HK-2 (cell line): ENCODE data around the gene CELF5.
"Not testable (repeated sequence)": the region's sequence is repeated elsewhere in the genome, so short reads cannot be mapped to it uniquely, and the experiment has no call there.

Experiments
- DNase-seq: peaks from one replicate; pipeline ENCODE4 v3.0.0-alpha.2; 2018; ENCODE audit not compliant: unreplicated experiment

CELF5 gene

DNA sequence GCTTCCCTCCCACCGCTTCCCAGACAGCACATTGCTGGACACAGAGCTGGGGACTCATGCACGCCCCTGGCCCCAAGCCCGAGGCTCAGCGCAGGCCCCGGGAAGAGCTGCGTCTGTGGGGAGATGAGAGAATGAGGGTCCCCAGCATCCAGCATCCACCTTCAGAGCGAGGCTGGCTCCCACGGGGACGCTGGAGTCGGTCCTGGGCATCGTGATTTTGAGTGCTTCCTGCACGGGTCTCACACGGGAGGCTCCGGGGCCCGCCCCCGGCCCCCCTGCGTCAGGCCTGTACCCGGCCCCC is 34.0 kb upstream of the CELF5 start:
- DNase-seq = no peak

DNA sequence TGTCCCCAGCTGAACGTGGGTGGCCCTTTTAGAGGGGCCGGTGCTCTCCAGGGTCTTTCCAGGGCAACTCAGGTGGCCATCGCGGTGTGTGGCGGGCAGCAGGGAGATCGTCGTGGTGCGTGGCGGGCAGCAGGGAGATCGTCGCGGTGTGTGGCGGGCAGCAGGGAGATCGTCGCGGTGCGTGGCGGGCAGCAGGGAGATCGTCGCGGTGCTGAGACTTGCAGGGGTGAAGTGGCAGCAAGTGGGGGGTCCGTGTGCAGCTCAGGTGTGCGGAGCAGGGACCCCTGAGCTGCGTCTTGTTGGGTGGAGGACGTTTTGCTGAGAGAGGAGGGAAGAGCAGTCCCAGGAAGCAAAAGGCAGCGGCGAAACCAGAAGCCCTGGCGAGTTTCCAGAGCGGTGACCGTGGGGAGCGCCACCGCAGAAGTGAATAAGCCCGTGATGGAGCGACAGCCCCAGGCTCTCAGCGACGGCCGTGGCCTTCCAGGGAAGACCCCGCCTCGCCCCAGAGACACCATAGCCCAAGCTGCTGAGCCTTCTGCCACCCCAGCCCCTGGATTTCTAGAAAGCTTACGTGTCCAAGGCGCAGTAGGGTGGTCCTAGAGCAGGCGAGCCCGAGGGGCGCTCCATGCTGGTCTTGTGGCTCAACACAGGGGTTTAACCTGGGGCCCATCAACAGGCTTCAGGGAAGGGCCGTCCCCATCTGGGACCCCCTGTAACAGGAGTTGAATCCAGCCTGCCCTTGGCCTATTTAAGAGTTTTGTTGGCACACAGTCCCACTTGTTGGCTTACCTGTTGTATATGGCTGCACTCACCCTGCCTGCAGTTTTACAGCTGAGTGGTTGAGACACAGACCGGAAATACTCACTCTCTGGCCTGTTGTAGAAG is 33.3 kb upstream of the CELF5 start:
- DNase-seq = no peak

DNA sequence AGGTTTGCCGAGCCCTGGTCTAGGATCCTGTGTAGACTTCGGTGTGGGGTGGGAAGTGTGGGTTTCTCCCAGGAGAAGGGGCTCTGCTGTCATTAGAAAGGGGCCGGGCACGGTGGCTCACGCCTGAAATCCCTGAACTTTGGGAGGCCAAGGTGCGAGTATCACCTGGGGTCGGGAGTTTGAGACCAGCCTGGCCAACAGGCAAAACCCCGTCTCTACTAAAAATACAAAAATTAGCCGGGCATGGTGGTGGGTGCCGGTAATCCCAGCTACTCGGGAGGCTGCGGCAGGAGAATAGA is 32.7 kb upstream of the CELF5 start:
- not testable (repeated sequence) for DNase-seq

DNA sequence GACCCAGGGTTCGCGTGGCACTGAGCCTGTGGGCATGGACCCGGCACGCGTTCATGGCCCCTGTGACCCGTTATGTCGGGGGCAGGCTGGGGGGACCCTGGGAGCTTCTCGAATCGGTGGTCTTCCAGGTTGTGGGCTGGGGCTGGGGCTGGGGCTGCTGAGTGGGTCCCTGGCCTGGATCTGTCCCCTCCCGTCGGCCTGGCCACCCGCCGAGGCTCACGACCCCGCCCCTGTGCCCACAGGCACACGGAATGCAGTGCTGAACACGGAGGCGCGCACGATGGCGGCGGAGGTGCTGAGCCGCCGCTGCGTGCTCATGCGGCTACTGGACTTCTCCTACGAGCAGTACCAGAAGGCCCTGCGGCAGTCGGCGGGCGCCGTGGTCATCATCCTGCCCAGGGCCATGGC is 32.2 kb upstream of the CELF5 start:
- DNase-seq = no peak

DNA sequence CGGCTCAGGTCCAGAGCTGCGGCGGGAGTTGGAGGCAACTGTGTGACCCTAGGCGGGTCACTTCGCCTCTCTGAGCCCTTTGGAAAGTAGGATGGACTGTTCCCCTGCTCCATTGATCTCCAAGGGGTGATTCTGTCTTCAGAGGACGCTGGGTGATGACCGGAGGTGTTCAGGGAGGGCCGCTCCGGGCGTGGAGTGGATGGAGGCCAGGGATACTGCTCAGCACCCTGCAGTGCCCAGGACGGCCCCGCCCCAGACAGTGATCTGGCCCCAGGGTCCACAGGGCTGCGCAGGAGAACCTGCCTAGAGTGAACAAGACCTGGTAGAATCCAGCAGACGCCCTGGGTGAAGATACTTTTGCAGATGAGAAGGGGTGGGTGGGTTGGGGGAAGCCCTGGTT is 31.8 kb upstream of the CELF5 start:
- DNase-seq = no peak

DNA sequence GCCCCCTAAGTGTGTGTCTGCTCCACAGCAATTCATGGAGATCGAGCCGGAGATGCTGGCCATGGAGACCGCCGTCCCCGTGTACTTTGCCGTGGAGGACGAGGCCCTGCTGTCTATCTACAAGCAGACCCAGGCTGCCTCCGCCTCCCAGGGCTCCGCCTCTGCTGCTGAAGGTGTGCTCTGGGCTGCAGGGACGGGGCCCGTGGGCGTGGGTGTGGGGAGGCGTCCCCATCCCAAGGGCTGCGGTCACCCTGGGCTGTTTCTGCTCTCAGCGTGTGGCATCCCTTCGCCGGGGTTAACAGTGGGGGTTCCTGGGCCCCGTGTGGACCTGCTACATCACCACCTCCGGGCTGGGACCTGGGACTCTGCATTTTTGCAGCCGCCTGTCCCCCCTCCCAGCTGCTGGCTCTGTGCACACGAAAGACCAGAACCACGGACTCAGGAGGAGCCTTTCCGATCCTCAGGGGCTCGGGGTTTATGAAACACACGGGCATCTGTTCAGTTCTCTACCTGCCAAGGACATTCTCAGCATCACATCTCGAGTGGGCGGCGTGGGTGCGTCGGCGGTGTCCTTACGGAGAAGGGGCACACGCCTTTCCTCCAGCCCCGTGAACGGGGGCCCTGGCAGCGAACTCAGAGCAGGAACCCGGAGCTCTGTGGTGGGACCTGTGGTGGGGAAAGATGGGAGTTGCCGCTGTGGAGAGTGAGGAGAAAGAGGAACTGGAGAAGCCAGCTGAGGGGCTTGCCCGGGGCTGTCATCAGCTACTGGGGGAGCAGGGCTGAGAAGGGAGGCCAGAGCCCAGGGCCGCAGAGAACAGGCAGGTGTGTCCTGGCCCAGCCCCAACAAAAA is 31.0 kb upstream of the CELF5 start:
- DNase-seq = no peak

DNA sequence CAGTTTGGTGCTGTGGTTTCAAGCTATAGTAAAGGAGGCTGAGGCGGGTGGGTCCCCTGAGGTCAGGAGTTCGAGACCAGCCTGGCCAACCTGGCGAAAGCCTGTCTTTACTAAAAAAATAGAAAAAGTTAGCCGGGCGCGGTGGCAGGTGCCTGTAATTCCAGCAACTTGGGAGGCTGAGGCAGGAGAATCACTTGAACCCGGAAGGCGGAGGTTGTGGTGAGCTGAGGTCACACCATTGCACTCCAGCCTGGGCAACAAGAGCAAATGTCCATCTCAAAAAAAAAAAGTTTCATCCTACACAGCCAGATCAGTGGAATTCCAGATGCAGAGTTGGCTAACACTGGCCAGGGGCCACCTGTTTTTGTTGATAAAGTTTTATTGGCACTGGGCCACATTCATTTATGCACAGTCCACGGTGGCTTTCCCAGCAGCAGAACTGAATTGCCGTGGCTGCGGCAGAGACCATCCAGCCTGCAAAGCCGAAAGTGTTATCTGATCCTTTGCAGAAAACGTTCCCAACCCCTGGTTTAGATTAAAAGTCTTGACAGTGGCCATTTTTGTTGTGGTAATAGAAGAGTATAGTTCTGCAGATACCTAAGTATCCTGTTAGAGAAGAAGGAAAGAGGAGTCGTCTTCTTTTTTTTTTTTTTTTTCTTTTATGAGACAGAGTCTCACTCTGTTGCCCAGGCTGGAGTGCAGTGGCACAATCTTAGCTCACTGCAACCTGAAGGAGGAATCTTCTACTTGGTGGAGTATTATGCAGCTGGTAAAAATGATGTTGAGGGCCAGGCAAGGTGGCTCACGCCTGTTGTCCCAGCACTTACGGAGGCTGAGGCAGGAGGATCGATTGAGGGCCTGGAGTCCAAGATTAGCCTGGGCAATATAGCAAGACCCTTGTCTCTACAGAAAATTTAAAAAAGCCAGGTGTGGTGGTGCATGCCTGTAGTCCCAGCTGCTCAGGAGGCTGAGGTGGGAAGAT is 30.1 kb upstream of the CELF5 start:
- no peak for DNase-seq

DNA sequence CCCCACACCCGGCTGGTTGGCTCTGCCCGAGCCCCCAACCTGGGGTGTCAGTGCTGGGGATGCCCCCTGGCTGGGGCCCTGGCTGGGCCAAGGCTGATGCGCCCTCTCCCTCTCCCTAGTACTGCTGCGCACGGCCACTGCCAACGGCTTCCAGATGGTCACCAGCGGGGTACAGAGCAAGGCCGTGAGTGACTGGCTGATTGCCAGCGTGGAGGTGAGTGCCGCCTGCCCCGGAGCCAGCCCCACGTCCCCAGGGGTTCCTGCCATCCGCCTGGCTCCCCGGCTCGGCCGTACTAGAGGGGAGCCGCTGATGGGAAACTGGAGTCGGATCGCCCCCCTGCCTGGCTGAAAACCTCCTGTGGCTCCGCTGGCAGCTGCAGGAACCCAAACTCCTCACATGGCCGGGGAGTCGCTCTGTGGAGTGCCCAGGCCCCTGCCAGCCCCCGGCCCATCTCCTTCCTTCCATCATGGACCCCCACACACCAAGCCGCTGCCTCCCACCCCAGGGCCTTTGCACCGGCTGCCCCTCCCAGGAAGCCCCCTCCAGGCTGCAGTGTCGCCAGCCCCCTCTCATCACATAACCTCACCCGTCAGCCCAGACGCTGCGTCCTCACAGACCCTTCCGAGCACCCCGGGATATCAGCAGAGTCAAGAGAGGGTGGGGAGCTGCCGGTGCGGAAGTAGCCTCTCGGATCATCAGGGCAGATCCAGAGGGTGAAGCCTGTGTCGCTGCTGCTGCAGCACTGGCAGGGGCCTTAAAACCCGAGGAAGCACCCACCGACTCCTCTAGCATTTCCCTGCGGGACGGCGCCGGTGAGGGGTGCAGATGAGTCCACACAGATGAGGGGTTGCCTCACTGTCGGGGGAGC is 28.2 kb upstream of the CELF5 start:
- DNase-seq = no peak

DNA sequence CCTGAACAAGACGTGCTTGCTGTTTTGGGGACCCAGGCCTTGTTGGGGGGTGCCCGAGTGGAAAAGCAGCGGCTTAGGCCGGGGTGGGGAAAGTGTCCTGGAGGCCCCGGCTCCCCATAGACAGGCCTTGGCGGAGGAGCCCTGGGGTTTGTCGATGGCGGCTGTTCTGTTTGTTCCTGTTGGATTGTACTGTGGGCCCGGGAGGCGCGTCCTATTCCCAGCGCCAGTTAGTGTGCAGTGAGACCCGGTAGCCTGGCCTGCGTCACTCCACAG is 27.6 kb upstream of the CELF5 start:
- no peak for DNase-seq

DNA sequence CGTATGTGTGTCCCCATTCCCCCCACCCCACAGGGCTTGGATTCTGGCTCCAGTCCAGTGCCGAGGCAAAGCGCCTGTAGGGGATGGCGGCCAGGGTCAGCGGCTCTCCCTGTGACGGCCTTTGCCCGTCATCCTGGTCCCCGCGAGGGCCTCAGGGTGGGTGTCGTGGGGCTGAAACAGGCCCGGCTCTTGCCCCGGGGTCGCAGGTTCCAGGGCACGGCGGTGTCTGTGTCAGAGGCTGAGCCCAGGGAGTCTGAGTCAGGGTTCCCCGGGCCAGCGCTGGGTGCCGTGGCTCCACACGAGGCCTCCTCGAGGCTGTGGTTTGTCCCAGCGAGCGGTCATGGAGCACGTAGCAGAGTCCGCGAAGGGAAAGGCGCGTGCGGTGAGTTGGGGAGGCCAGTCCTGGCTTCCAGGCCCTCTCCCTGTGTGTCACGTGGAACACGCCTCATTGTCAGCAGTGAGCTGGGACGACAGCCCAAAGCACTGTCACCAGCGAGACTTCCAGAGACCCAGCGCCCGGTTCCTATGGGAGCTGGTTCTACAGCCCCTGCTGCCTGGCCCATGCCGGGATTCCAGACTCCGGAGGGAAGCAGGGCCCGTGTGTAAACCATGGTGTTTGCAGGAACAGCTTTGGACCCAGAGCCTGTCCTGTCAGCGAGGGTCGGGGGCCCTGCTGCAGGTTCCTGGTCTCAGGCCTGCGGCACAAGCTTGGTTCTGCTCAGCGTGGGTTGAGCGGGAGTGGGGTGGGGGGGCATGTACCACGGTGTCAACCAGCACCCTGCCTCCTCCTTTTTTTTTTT is 25.4 kb upstream of the CELF5 start:
- DNase-seq = no peak

DNA sequence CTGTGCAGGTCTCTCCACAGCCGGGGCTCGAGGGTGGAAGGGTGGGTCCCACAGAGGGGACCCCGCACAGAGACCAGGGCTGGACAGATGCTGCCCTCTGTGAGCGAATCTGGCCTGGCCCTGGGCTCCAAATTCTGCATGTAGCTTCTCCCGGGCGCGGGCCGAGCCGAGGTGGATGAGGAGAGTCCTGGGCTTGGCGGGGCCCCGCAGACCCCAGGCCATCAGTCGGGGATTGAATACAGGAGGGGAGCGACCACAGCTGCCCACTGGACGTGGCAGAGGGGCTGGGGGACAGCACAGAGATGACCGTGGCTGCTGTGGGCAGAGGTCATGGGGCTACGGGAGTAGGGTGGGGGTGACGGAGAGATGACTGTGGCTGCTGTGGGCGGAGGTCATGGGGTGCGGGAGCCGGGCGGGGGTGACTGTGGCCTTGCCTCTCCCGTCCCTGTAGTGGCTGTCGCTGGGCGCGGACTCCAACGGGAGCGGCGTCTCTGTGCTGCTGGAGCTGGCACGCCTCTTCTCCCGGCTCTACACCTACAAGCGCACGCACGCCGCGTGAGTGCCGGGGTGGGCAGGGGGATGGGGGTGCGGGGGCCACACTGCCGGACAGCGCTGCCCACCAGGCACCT is 23.3 kb upstream of the CELF5 start:
- DNase-seq = no peak

DNA sequence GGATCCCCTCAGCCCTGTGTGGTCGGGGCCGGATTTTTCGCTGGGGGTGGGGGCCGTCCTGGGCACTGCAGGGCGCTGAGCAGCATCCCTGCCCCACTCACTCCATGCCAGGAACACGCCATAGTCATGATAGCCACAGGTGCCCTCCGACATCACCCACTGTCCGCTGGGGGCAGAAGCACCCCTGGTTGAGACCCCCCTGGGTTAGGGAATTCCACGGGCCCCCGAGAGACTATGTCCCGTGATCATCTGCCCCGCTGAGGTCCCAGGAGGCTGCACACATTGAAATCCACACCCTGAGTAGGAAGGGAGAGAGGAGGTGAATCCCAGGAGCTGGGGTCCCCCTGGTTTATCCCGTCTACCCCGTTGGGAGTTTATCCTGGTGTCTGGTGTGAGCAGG is 22.6 kb upstream of the CELF5 start:
- DNase-seq = no peak

DNA sequence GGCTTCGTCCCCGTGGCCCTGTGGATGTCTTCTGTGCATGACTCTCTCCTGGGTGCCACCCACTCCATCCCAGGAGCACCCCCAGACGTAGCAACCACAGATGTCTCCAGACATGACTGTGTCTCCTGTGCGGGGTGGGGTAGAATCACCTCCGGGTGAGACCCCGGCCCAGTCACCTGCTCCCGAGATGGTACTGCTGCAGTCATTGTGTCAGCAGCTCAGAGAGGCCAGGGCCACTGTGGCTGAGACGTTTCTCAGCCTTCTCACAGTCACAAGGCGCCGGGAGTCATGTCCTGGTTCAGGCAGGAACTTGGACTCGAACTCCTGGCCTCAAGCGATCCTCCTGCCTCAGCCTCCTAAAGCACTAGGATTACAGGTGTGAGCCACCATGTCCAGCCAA is 22.1 kb upstream of the CELF5 start:
- DNase-seq = no peak

DNA sequence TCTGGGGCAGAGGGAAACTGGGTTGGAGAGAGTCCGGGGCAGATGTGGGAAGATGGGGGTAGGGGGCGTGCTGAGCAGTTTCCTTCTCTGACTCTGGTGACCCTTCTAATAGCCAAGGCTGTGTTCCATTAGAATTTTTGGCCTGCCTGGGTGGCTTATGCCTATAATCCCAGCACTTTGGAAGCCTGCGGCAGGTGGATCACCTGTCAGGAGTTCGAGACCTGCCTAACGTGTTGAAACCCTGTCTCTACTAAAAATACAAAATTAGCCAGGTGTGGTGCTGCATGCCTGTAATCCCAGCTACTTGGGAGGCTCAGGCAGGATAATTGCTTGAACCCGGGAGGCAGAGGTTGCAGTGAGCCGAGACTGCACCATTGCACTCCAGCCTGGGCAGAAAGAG is 21.6 kb upstream of the CELF5 start:
- not testable (repeated sequence) for DNase-seq

DNA sequence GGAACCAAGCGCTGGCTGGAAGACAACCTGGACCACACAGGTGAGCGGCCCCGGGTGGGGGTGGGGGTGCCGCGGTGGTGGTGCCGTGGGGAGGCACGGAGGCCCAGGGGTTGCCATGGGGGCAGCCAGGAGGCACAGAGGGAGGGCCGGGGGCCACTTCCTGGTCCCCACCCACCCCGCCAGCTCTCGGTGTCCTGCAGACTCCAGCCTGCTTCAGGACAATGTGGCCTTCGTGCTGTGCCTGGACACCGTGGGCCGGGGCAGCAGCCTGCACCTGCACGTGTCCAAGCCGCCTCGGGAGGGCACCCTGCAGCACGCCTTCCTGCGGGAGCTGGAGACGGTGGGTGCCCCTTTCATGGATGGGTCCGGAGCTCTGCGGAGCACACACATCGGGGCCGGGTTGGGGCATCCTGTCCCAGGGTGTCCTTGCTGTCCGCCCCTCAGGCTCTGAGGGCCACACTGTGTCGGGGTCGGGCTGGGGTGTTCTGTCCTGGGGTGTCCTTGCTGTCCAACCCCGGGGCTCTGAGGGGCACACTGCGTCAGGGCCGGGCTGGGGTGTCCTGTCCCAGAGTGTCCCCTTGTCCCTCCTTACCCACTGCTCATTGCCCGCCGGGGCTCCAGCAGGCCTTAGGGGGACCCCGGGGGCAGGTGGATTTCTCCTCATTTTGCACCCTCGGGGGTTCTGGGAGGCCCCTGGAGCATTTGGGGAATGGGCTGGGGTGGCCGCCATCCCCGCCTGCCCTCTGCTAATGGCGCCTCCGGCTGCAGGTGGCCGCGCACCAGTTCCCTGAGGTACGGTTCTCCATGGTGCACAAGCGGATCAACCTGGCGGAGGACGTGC is 20.4 kb upstream of the CELF5 start:
- no peak for DNase-seq

DNA sequence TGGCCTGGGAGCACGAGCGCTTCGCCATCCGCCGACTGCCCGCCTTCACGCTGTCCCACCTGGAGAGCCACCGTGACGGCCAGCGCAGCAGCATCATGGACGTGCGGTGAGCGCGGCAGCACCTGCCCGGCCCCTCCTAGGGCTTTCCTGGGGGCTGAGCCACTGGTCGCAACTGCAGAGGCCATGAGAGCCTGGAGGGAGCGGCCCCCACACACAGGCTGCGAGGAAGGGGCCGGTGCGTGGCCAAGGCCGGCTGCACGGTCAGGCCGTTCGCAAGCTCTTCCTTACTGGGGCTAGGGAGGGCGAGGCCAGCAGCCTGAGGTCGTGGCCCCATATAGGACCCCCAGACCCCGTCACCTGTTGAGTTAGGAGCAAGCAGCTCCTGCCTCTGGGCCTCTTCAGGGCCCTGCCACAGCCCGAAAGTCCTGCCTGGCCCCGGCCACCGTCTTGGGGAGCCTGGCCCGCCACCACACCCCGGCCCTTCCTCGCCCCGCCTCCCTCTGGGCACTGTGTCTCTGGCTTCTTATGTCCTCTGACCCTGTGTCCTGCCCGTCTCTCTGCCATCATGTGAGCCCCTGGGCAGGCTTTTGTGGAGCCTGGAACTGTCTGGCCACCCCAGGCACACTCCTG is 19.7 kb upstream of the CELF5 start:
- no peak for DNase-seq

DNA sequence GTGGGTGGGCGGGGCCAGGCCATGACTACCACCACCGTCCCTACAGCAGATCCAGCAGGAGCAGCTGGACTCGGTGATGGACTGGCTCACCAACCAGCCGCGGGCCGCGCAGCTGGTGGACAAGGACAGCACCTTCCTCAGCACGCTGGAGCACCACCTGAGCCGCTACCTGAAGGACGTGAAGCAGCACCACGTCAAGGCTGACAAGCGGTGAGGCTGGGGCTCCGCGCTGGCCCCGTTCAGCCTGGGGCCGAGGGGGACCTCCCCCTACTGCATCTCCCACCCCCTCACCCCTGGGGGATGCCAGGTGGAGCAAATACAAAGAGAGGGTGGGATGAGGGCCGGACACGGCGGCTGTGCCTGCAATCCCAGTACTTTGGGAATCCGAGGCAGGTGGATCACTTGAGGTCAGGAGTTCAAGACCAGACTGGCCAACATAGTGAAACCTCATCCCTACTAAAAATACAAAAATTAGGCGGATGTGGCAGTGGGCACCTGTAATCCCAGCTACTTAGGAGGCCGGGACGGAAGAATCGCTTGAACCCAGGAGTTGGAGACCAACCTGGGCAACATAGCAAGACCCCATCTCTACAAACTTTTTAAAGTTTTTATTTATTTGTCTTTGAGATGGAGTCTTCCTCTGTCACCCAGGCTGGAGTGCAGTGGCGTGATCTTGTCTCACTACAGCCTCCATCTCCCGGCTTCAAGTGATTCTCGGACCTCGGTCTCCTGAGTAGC is 18.1 kb upstream of the CELF5 start:
- DNase-seq = no peak
